Measurements from ENCODE around the gene SPSB2. TPM values are rescaled to one million over a fixed set of nuclear protein-coding genes. Genes with fewer than 3 reads are reported as not detected.
"Not testable (repeated sequence)": the region's sequence is repeated elsewhere in the genome, so short reads cannot be mapped to it uniquely, and the experiment has no call there.

Gene SPSB2
- polyA plus RNA-seq, 2 donors: 5.7 to 7.0 TPM

- Histone ChIP-seq H3K9me3 (ENCODE audit: control insufficient read depth in 2 of 2, insufficient read depth in 1 of 2, low read depth in 1 of 2, low read length in 1 of 2) (no peaks in the 10 kb centered on the region), H3K27me3 (ENCODE audit: control insufficient read depth in 1 of 2, insufficient read depth in 2 of 2, low read length in 2 of 2) (no peaks in the 10 kb centered on the region), H3K4me3 (ENCODE audit: low read depth in 1 of 2, low read length in 2 of 2) (no peak overlapping the region), H3K36me3 (ENCODE audit: control insufficient read depth in 2 of 2, insufficient read depth in 2 of 2, low read length in 1 of 2) (no peaks in the 10 kb centered on the region), H3K4me1 (ENCODE audit: control insufficient read depth in 2 of 2, insufficient read depth in 2 of 2, low read length in 1 of 2) (no peaks in the 10 kb centered on the region), H3K27ac (ENCODE audit: low read depth in 2 of 2, low read length in 1 of 2) (no peak overlapping the region)
- 39 to 50% methylated on average over 10 of the region's 10 CpGs for WGBS, 2 donors
Measured at GRCh38 chr12:6899837-6900519, 26.9 kb upstream of the SPSB2 start.

- no peaks in the 10 kb centered on the region for H3K27me3 ChIP-seq (ENCODE audit: control insufficient read depth in 1 of 2, insufficient read depth in 2 of 2, low read length in 2 of 2)
Measured at GRCh38 chr12:6899427-6899826, 26.3 kb upstream of the SPSB2 start.

GRCh38 chr12:6896846-6897435, 23.8 kb upstream of the SPSB2 start:
- WGBS, 2 donors: 80 to 81% methylated on average over 6 of the region's 6 CpGs
- Histone ChIP-seq H3K9me3 (ENCODE audit: control insufficient read depth in 2 of 2, insufficient read depth in 1 of 2, low read depth in 1 of 2, low read length in 1 of 2) (no peaks in the 10 kb centered on the region), H3K4me1 (ENCODE audit: control insufficient read depth in 2 of 2, insufficient read depth in 2 of 2, low read length in 1 of 2) (no peaks in the 10 kb centered on the region), H3K27me3 (ENCODE audit: control insufficient read depth in 1 of 2, insufficient read depth in 2 of 2, low read length in 2 of 2) (no peaks in the 10 kb centered on the region), H3K36me3 (ENCODE audit: control insufficient read depth in 2 of 2, insufficient read depth in 2 of 2, low read length in 1 of 2) (no peaks in the 10 kb centered on the region), H3K27ac (ENCODE audit: low read depth in 2 of 2, low read length in 1 of 2) (no peak overlapping the region), H3K4me3 (ENCODE audit: low read depth in 1 of 2, low read length in 2 of 2) (no peak overlapping the region)

More at GRCh38 chr12:6899427-6899826, 26.3 kb upstream of the SPSB2 start:
- Histone ChIP-seq H3K4me3 (ENCODE audit: low read depth in 1 of 2, low read length in 2 of 2) (no peak overlapping the region), H3K9me3 (ENCODE audit: control insufficient read depth in 2 of 2, insufficient read depth in 1 of 2, low read depth in 1 of 2, low read length in 1 of 2) (no peaks in the 10 kb centered on the region), H3K27ac (ENCODE audit: low read depth in 2 of 2, low read length in 1 of 2) (no peak overlapping the region), H3K4me1 (ENCODE audit: control insufficient read depth in 2 of 2, insufficient read depth in 2 of 2, low read length in 1 of 2) (no peaks in the 10 kb centered on the region), H3K36me3 (ENCODE audit: control insufficient read depth in 2 of 2, insufficient read depth in 2 of 2, low read length in 1 of 2) (no peaks in the 10 kb centered on the region)
- WGBS, 2 donors: 71 to 82% methylated on average over 5 of the region's 5 CpGs

- H3K36me3 ChIP-seq (ENCODE audit: control insufficient read depth in 2 of 2, insufficient read depth in 2 of 2, low read length in 1 of 2): no peaks in the 10 kb centered on the region
- H3K4me1 ChIP-seq (ENCODE audit: control insufficient read depth in 2 of 2, insufficient read depth in 2 of 2, low read length in 1 of 2): peaks cover 0 to 2% of the 10 kb centered on the region in 2 donors
- no peaks in the 10 kb centered on the region for H3K9me3 ChIP-seq (ENCODE audit: control insufficient read depth in 2 of 2, insufficient read depth in 1 of 2, low read depth in 1 of 2, low read length in 1 of 2)
- WGBS, 2 donors: 89 to 90% methylated on average over 3 of the region's 3 CpGs
- no peak overlapping the region for H3K27ac ChIP-seq (ENCODE audit: low read depth in 2 of 2, low read length in 1 of 2)
- H3K27me3 ChIP-seq (ENCODE audit: control insufficient read depth in 1 of 2, insufficient read depth in 2 of 2, low read length in 2 of 2): no peaks in the 10 kb centered on the region
- no peak overlapping the region for H3K4me3 ChIP-seq (ENCODE audit: low read depth in 1 of 2, low read length in 2 of 2)
Measured at GRCh38 chr12:6894321-6894720, 21.2 kb upstream of the SPSB2 start.

- not testable (repeated sequence) for H3K27me3 ChIP-seq (ENCODE audit: control insufficient read depth in 1 of 2, insufficient read depth in 2 of 2, low read length in 2 of 2); H3K27ac ChIP-seq (ENCODE audit: low read depth in 2 of 2, low read length in 1 of 2); H3K36me3 ChIP-seq (ENCODE audit: control insufficient read depth in 2 of 2, insufficient read depth in 2 of 2, low read length in 1 of 2); H3K4me3 ChIP-seq (ENCODE audit: low read depth in 1 of 2, low read length in 2 of 2); H3K4me1 ChIP-seq (ENCODE audit: control insufficient read depth in 2 of 2, insufficient read depth in 2 of 2, low read length in 1 of 2); H3K9me3 ChIP-seq (ENCODE audit: control insufficient read depth in 2 of 2, insufficient read depth in 1 of 2, low read depth in 1 of 2, low read length in 1 of 2)
- WGBS, 2 donors: 91 to 94% methylated on average over 3 of the region's 3 CpGs
Measured at GRCh38 chr12:6892683-6893082, 19.6 kb upstream of the SPSB2 start.

- peak overlapping the region; percentile 94 for H3K27ac ChIP-seq (ENCODE audit: low read depth in 2 of 2, low read length in 1 of 2)
- 71 to 80% methylated on average over 5 of the region's 5 CpGs for WGBS, 2 donors
- H3K27me3 ChIP-seq (ENCODE audit: control insufficient read depth in 1 of 2, insufficient read depth in 2 of 2, low read length in 2 of 2): no peaks in the 10 kb centered on the region
- peak overlapping the region; percentile 45 to 47 for H3K4me3 ChIP-seq (ENCODE audit: low read depth in 1 of 2, low read length in 2 of 2)
- peaks cover 0 to 2% of the 10 kb centered on the region in 2 donors for H3K4me1 ChIP-seq (ENCODE audit: control insufficient read depth in 2 of 2, insufficient read depth in 2 of 2, low read length in 1 of 2)
- no peaks in the 10 kb centered on the region for H3K9me3 ChIP-seq (ENCODE audit: control insufficient read depth in 2 of 2, insufficient read depth in 1 of 2, low read depth in 1 of 2, low read length in 1 of 2)
- no peaks in the 10 kb centered on the region for H3K36me3 ChIP-seq (ENCODE audit: control insufficient read depth in 2 of 2, insufficient read depth in 2 of 2, low read length in 1 of 2)
Measured at GRCh38 chr12:6891646-6892001, 18.5 kb upstream of the SPSB2 start.

- H3K4me3 ChIP-seq (ENCODE audit: low read depth in 1 of 2, low read length in 2 of 2): peak overlapping the region; percentile 45 to 47
- H3K27me3 ChIP-seq (ENCODE audit: control insufficient read depth in 1 of 2, insufficient read depth in 2 of 2, low read length in 2 of 2): no peaks in the 10 kb centered on the region
- 1% methylated on average over 52 to 68 of the region's 68 CpGs for WGBS, 2 donors
- H3K27ac ChIP-seq (ENCODE audit: low read depth in 2 of 2, low read length in 1 of 2): peak overlapping the region; percentile 94
- no peaks in the 10 kb centered on the region for H3K9me3 ChIP-seq (ENCODE audit: control insufficient read depth in 2 of 2, insufficient read depth in 1 of 2, low read depth in 1 of 2, low read length in 1 of 2)
- no peaks in the 10 kb centered on the region for H3K36me3 ChIP-seq (ENCODE audit: control insufficient read depth in 2 of 2, insufficient read depth in 2 of 2, low read length in 1 of 2)
- peaks cover 0 to 2% of the 10 kb centered on the region in 2 donors for H3K4me1 ChIP-seq (ENCODE audit: control insufficient read depth in 2 of 2, insufficient read depth in 2 of 2, low read length in 1 of 2)
Measured at GRCh38 chr12:6890789-6891645, 17.9 kb upstream of the SPSB2 start.

GRCh38 chr12:6889775-6890573, 16.9 kb upstream of the SPSB2 start:
- H3K4me1 ChIP-seq (ENCODE audit: control insufficient read depth in 2 of 2, insufficient read depth in 2 of 2, low read length in 1 of 2); H3K9me3 ChIP-seq (ENCODE audit: control insufficient read depth in 2 of 2, insufficient read depth in 1 of 2, low read depth in 1 of 2, low read length in 1 of 2); H3K27me3 ChIP-seq (ENCODE audit: control insufficient read depth in 1 of 2, insufficient read depth in 2 of 2, low read length in 2 of 2); H3K27ac ChIP-seq (ENCODE audit: low read depth in 2 of 2, low read length in 1 of 2); H3K36me3 ChIP-seq (ENCODE audit: control insufficient read depth in 2 of 2, insufficient read depth in 2 of 2, low read length in 1 of 2); H3K4me3 ChIP-seq (ENCODE audit: low read depth in 1 of 2, low read length in 2 of 2): not testable (repeated sequence)
- 94 to 97% methylated on average over 21 of the region's 21 CpGs for WGBS, 2 donors

GRCh38 chr12:6888794-6889193, 15.7 kb upstream of the SPSB2 start:
- not testable (repeated sequence) for H3K4me3 ChIP-seq (ENCODE audit: low read depth in 1 of 2, low read length in 2 of 2); H3K27ac ChIP-seq (ENCODE audit: low read depth in 2 of 2, low read length in 1 of 2); H3K27me3 ChIP-seq (ENCODE audit: control insufficient read depth in 1 of 2, insufficient read depth in 2 of 2, low read length in 2 of 2); H3K36me3 ChIP-seq (ENCODE audit: control insufficient read depth in 2 of 2, insufficient read depth in 2 of 2, low read length in 1 of 2); H3K4me1 ChIP-seq (ENCODE audit: control insufficient read depth in 2 of 2, insufficient read depth in 2 of 2, low read length in 1 of 2); H3K9me3 ChIP-seq (ENCODE audit: control insufficient read depth in 2 of 2, insufficient read depth in 1 of 2, low read depth in 1 of 2, low read length in 1 of 2)
- WGBS, 2 donors: 61 to 71% methylated on average over 7 of the region's 7 CpGs

Measured in esophagus (tissue), 2 donors.